Occipital lobe (tissue), 2 donors: ENCODE data around the gene POPDC3. TPM values are rescaled to one million over a fixed set of nuclear protein-coding genes. Genes with fewer than 3 reads are reported as not detected.
"Not testable (repeated sequence)": the region's sequence is repeated elsewhere in the genome, so short reads cannot be mapped to it uniquely, and the experiment has no call there.

ENCODE experiments used
- DNase-seq: peaks from one replicate; lab custom pipeline; 2025; lab: John Stamatoyannopoulos, UW
- total RNA-seq: library from RNA; depleted of rRNA; stranded (reverse); fragments of >200 nt; gene quantifications from one replicate; pipeline ENCODE4 v1.2.3, GENCODE V29; 2014

The POPDC3 gene
- total RNA-seq, 1 donor from 2014 or later = not detected

GRCh38 chr6:105196076-105196475 is 16.3 kb upstream of the POPDC3 start:
- no peak for DNase-seq

GRCh38 chr6:105194591-105194990 is 14.8 kb upstream of the POPDC3 start:
- DNase-seq = no peak

GRCh38 chr6:105194106-105194505 is 14.3 kb upstream of the POPDC3 start:
- no peak for DNase-seq

- DNase-seq = no peak
Measured at GRCh38 chr6:105193647-105194046, 13.8 kb upstream of the POPDC3 start.

- DNase-seq = no peak
Measured at GRCh38 chr6:105192707-105193465, 13.1 kb upstream of the POPDC3 start.

- no peak for DNase-seq
Measured at GRCh38 chr6:105191351-105191750, 11.5 kb upstream of the POPDC3 start.

GRCh38 chr6:105189026-105189820 is 9.4 kb upstream of the POPDC3 start:
- DNase-seq = no peak

GRCh38 chr6:105188251-105188650 is 8.4 kb upstream of the POPDC3 start:
- DNase-seq = no peak

- DNase-seq = no peak
Measured at GRCh38 chr6:105186576-105186975, 6.8 kb upstream of the POPDC3 start.

- DNase-seq = no peak
Measured at GRCh38 chr6:105184921-105185320, 5.1 kb upstream of the POPDC3 start.

- no peak for DNase-seq
Measured at GRCh38 chr6:105181981-105182515, 2.2 kb upstream of the POPDC3 start.

GRCh38 chr6:105178636-105179035 is 1.2 kb downstream of the POPDC3 start:
- no peak for DNase-seq

GRCh38 chr6:105178110-105178509 is 1.7 kb downstream of the POPDC3 start:
- DNase-seq = no peak

GRCh38 chr6:105177556-105177955 is 2.3 kb downstream of the POPDC3 start:
- DNase-seq = no peak

GRCh38 chr6:105174512-105174911 is 5.3 kb downstream of the POPDC3 start:
- no peak for DNase-seq

GRCh38 chr6:105172515-105172914 is 7.3 kb downstream of the POPDC3 start:
- DNase-seq = not testable (repeated sequence)

- no peak for DNase-seq
Measured at GRCh38 chr6:105170059-105170458, 9.8 kb downstream of the POPDC3 start.

- no peak for DNase-seq
Measured at GRCh38 chr6:105167914-105168313, 11.9 kb downstream of the POPDC3 start.

- no peak for DNase-seq
Measured at GRCh38 chr6:105164418-105164817, 15.4 kb downstream of the POPDC3 start.

GRCh38 chr6:105163183-105163582 is 16.6 kb downstream of the POPDC3 start:
- DNase-seq = no peak

GRCh38 chr6:105162377-105162776 is 17.4 kb downstream of the POPDC3 start:
- no peak for DNase-seq

GRCh38 chr6:105161421-105161820 is 18.4 kb downstream of the POPDC3 start:
- DNase-seq = no peak

GRCh38 chr6:105153676-105154075 is 26.1 kb downstream of the POPDC3 start:
- no peak for DNase-seq
